Measurements from ENCODE around the gene BCL11B.

Gene BCL11B

GRCh38 chr14:99263564-99264330 lies 8.2 kb downstream of the BCL11B start:
- DNase-seq = no peak
- H3K27me3 ChIP-seq (ENCODE audit: insufficient read depth, low read depth, severe bottlenecking) = peaks cover 89% of the 10 kb centered on the region

DNA sequence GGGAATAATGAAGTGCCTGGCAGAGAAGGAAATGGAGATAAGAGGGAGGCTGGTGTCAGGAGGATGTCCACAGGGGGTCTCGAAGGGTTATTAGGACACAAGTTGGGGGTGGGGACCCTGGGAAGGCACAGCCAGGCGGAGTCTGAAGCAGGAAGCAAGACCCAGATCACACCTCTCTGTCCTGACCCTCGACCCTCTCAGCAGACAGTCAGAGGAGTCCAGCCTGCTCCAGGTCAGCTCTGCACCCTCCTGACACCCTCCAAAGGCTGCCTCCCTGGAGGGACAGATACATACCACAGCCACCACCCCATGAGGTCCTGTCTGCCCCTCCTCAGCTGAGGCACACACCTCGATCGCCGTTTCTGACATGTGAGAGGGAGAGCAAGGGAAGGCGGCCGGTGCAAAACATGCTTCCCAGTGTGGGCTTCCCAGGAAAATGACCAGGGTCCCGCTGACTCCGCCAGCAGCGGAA lies 9.0 kb downstream of the BCL11B start:
- TF ChIP-seq CTCF (IDR thresholded peaks at IDR 0.05; ENCODE audit: low read depth, low read length) = no peak
- H3K27me3 ChIP-seq (ENCODE audit: insufficient read depth, low read depth, severe bottlenecking) = peaks cover 90% of the 10 kb centered on the region
- no peak overlapping the region for H3K4me3 ChIP-seq (ENCODE audit: low read depth, low read length)
- H3K9me3 ChIP-seq (ENCODE audit: severe bottlenecking) = no peaks in the 10 kb centered on the region
- no peak for DNase-seq
- H3K36me3 ChIP-seq = no peaks in the 10 kb centered on the region
- H3K27ac ChIP-seq = no peak overlapping the region

More at GRCh38 chr14:99263564-99264330, 8.2 kb downstream of the BCL11B start:
- Histone ChIP-seq H3K36me3 (no peaks in the 10 kb centered on the region), H3K27ac (no peak overlapping the region), H3K4me3 (ENCODE audit: low read depth, low read length) (no peak overlapping the region), H3K9me3 (ENCODE audit: severe bottlenecking) (no peaks in the 10 kb centered on the region)
- TF ChIP-seq CTCF (IDR thresholded peaks at IDR 0.05; ENCODE audit: low read depth, low read length) = no peak

- Histone ChIP-seq H3K27ac (no peak overlapping the region), H3K9me3 (ENCODE audit: severe bottlenecking) (no peaks in the 10 kb centered on the region), H3K27me3 (ENCODE audit: insufficient read depth, low read depth, severe bottlenecking) (peaks cover 89% of the 10 kb centered on the region), H3K36me3 (no peaks in the 10 kb centered on the region), H3K4me3 (ENCODE audit: low read depth, low read length) (no peak overlapping the region)
- no peak for TF ChIP-seq CTCF (IDR thresholded peaks at IDR 0.05; ENCODE audit: low read depth, low read length)
- DNase-seq = no peak
Measured at GRCh38 chr14:99261912-99262787, 9.8 kb downstream of the BCL11B start.

DNA sequence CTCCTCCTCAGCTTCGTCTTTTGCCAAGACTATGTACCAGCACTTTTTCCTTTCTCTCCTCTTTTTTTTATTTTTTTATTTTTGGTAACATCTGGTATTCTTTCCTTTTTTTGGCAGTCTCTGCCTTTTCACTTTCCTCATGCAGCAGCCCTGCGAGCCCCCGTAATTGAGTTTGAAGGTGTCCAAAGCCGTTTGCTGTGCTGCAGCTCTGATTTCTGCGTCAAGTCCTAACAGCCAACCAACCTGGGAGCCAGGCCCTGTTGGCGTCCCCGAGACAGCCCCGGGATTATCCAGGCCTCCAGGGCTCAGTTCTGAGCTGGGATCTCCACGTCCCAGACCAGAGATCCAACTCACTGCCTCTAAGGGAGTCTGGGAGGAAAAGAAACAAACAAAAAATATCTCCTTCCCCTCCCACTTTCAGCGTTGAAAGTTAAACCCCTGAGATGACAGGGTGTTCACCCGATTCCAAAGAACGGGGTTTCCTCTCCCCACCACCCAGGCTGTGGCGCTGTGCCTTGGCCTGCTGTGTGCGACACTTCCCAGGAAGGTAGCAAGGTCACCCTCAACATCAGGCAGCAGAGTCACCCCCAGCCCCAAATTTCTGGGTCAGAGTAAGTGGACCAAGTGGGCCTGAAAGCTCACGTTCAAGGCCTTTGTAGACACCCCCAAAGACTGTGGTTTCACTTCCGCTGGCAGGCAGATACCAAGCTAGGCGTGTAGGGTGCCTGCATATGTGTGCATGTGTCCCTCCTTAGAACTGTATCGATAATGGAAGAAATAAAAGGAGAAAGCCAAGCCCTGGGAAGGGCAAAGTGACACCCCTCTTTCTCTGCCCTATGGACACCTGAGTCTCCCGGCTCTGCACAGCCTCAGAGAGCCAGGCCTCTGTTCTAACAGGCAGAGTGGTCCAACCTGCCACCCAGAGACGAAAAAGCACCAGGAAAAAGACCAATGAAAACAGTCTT lies 11.1 kb downstream of the BCL11B start:
- no peak for DNase-seq
- H3K36me3 ChIP-seq = no peaks in the 10 kb centered on the region
- peaks cover 83% of the 10 kb centered on the region for H3K27me3 ChIP-seq (ENCODE audit: insufficient read depth, low read depth, severe bottlenecking)
- no peaks in the 10 kb centered on the region for H3K9me3 ChIP-seq (ENCODE audit: severe bottlenecking)
- no peak overlapping the region for H3K4me3 ChIP-seq (ENCODE audit: low read depth, low read length)
- TF ChIP-seq CTCF (IDR thresholded peaks at IDR 0.05; ENCODE audit: low read depth, low read length) = no peak
- H3K27ac ChIP-seq = no peak overlapping the region

DNA sequence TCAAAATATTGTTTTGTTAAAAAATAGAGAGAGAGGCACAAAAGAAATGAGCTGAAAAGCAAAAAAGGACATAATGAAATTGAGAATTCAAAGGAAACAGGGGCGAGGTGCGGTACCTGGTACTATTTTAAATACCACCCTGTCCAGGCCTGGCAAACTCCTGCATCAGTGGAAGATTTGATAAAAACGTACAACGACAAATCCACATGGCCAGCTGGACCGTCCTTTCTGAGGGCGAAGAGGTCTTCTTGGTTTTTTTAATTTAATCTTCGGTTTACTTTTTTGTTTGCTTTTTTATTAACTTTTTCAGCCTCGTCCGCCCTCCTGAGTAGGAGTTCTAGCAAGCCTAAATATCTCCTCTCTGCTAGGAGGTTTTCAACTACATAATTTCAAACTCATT lies 11.9 kb downstream of the BCL11B start:
- Histone ChIP-seq H3K4me3 (ENCODE audit: low read depth, low read length) (no peak overlapping the region), H3K36me3 (no peaks in the 10 kb centered on the region), H3K9me3 (ENCODE audit: severe bottlenecking) (no peaks in the 10 kb centered on the region), H3K27ac (no peak overlapping the region), H3K27me3 (ENCODE audit: insufficient read depth, low read depth, severe bottlenecking) (peaks cover 77% of the 10 kb centered on the region)
- no peak for TF ChIP-seq CTCF (IDR thresholded peaks at IDR 0.05; ENCODE audit: low read depth, low read length)
- no peak for DNase-seq

Data from WERI-Rb-1 (cell line).